HepG2 (cell line): Measurements from ENCODE around the gene SEMA3F.

Experiments
- AHR ChIP-seq: IDR thresholded peaks from 2 replicates; pipeline ENCODE4 v1.6.1; 2018; ENCODE audit warnings: missing genetic modification reagents, missing compliant biosample characterization
- CREM ChIP-seq, 2 experiments: sonication (generic) in 1 of 2; formaldehyde crosslinking in 1 of 2; IDR thresholded peaks; 2 replicates each; pipeline versions ENCODE4 v1.4.0 to v1.6.1; 2016 to 2020; ENCODE audit warnings: antibody characterized with exemption in 1 of 2, mild to moderate bottlenecking in 1 of 2, missing genetic modification reagents in 1 of 2
- HES4 ChIP-seq: sonication (generic); formaldehyde crosslinking; IDR thresholded peaks from 2 replicates; pipeline ENCODE4 v1.9.0; 2021; ENCODE audit warnings: mild to moderate bottlenecking, missing genetic modification reagents, borderline replicate concordance
- KDM5A ChIP-seq: fragments of 200-600 bp; sonication (generic); IDR thresholded peaks from 2 replicates; pipeline ENCODE4 v1.7.0; 2018; ENCODE audit warnings: antibody characterized with exemption, mild to moderate bottlenecking, low read length, borderline replicate concordance
- POLR2A ChIP-seq, 2 experiments: IDR thresholded peaks; 2 replicates each; pipeline ENCODE4 v1.6.1; 2011; ENCODE audit warnings: low read depth in 2 of 2, low read length in 2 of 2, mild to moderate bottlenecking in 1 of 2, moderate library complexity in 1 of 2; ENCODE audit not compliant: insufficient read depth in 1 of 2
- POLR2AphosphoS5 ChIP-seq: IDR thresholded peaks from 2 replicates; pipeline ENCODE4 v1.6.1; 2012; ENCODE audit warnings: low read depth, low read length
- PRMT3 ChIP-seq: sonication (generic); formaldehyde crosslinking; IDR thresholded peaks from 2 replicates; pipeline ENCODE4 v1.8.1; 2022; ENCODE audit warnings: low read depth, mild to moderate bottlenecking, moderate library complexity, missing genetic modification reagents, borderline replicate concordance
- SNRNP70 ChIP-seq: fragments of 200-400 bp; formaldehyde crosslinking; IDR thresholded peaks from 2 replicates; pipeline ENCODE4 v1.6.1; 2017; ENCODE audit warnings: mild to moderate bottlenecking, low read depth, low read length, moderate library complexity
- SRSF9 ChIP-seq: fragments of 200-400 bp; formaldehyde crosslinking; IDR thresholded peaks from 2 replicates; pipeline ENCODE4 v1.6.1; 2018; ENCODE audit warnings: borderline replicate concordance, mild to moderate bottlenecking, low read depth, low read length; ENCODE audit not compliant: insufficient read depth, poor library complexity, severe bottlenecking
- TEAD3 ChIP-seq: optimal IDR thresholded peaks from 2 replicates; pipeline ENCODE3; 2016; ENCODE audit warnings: borderline replicate concordance
- ZBED4 ChIP-seq: sonication (generic); formaldehyde crosslinking; IDR thresholded peaks from 2 replicates; pipeline ENCODE4 v1.4.0; 2020; ENCODE audit warnings: missing genetic modification reagents, borderline replicate concordance
- ZNF24 ChIP-seq: fragments of 450-650 bp; IDR thresholded peaks from 2 replicates; pipeline ENCODE4 v1.6.1; 2017; ENCODE audit warnings: antibody characterized with exemption, mild to moderate bottlenecking
- TF ChIP-seq, protein P1 (sequence below): sonication (generic); formaldehyde crosslinking; IDR thresholded peaks from 2 replicates; pipeline ENCODE4 v1.8.1; 2023; ENCODE audit warnings: missing genetic modification reagents, inconsistent platforms, borderline replicate concordance

GRCh38 chr3:50124800-50125178 is 30.3 kb upstream of the SEMA3F start:
- TF ChIP-seq POLR2AphosphoS5 (no peak), SRSF9 (no peak), SNRNP70 (no peak), CREM (IDR thresholded peaks at IDR 0.05) (no peak), CREM (CRISPR knock-in tag; IDR thresholded peaks at IDR 0.05) (no peak), POLR2A (IDR thresholded peaks at IDR 0.05; ENCODE audit: insufficient read depth in 1 of 2, low read depth in 2 of 2, low read length in 2 of 2) (no peak), TEAD3 (CRISPR knock-in tag) (no peak), ZNF24 (no peak), KDM5A (no peak), ZBED4 (CRISPR knock-in tag) (no peak), HES4 (CRISPR knock-in tag) (no peak), PRMT3 (CRISPR knock-in tag) (no peak), AHR (no peak)
- TF ChIP-seq, protein P1, sequence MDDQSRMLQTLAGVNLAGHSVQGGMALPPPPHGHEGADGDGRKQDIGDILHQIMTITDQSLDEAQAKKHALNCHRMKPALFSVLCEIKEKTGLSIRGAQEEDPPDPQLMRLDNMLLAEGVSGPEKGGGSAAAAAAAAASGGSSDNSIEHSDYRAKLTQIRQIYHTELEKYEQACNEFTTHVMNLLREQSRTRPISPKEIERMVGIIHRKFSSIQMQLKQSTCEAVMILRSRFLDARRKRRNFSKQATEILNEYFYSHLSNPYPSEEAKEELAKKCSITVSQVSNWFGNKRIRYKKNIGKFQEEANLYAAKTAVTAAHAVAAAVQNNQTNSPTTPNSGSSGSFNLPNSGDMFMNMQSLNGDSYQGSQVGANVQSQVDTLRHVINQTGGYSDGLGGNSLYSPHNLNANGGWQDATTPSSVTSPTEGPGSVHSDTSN, result no peak
